NK-92 treated with Interleukin-12 subunit alpha and Interleukin-12 subunit beta, amount 100 ng/mL, for 24 hours (cell line): ENCODE measurements around the gene SMIM1.

Experiments used
- DNase-seq: peaks from one replicate; lab custom pipeline; 2025; lab: John Stamatoyannopoulos, UW

Gene SMIM1

GRCh38 chr1:3772715-3773571, at the start of gene SMIM1:
Gene SMIM1, plus strand, starts transcription at chr1:3772749. Its CDS starts 2,625 bp downstream, at chr1:3775374.
- no peak for DNase-seq

GRCh38 chr1:3722846-3723245, 49.7 kb upstream of the SMIM1 start:
- no peak for DNase-seq

GRCh38 chr1:3724416-3725030, 48.0 kb upstream of the SMIM1 start:
- peak; percentile 22 for DNase-seq

GRCh38 chr1:3725366-3725765, 47.2 kb upstream of the SMIM1 start:
- no peak for DNase-seq

GRCh38 chr1:3727042-3727824, 45.3 kb upstream of the SMIM1 start:
- DNase-seq: no peak

GRCh38 chr1:3727825-3728776, 44.4 kb upstream of the SMIM1 start:
- DNase-seq: no peak

GRCh38 chr1:3729594-3730542, 42.7 kb upstream of the SMIM1 start:
- no peak for DNase-seq

GRCh38 chr1:3730543-3731247, 41.9 kb upstream of the SMIM1 start:
- DNase-seq: no peak

GRCh38 chr1:3731583-3732433, 40.7 kb upstream of the SMIM1 start:
- DNase-seq: no peak

GRCh38 chr1:3732434-3733093, 40.0 kb upstream of the SMIM1 start:
- no peak for DNase-seq

- no peak for DNase-seq
These were observed 39.3 kb upstream of the SMIM1 start for GRCh38 chr1:3733094-3733882.

GRCh38 chr1:3733883-3734589, 38.5 kb upstream of the SMIM1 start:
- no peak for DNase-seq

- no peak for DNase-seq
These were observed 37.9 kb upstream of the SMIM1 start for GRCh38 chr1:3734602-3735001.

GRCh38 chr1:3735027-3735681, 37.4 kb upstream of the SMIM1 start:
- no peak for DNase-seq

GRCh38 chr1:3735688-3736087, 36.9 kb upstream of the SMIM1 start:
- no peak for DNase-seq

- DNase-seq: no peak
These were observed 36.4 kb upstream of the SMIM1 start for GRCh38 chr1:3736131-3736561.
